ENCODE results near the gene VCL.

DNA sequence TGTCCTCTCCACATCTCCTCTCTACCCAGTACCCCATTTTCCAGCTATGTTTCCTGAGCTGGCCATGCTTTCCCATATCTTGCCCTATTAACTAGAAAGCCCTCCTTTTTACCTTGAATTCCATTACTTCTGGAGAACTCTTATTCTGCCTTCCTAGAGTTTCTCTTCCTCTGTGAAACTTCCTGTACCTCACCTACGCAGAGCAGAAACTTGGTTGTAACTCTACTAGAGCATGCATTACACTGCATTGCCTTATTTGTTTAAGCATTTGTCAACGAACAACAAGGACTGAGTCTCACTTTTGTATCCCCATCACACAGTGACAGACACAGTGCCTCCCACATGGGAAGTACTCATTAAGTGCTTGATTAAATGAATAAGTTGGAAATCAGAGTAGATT lies 36.4 kb downstream of the VCL start:
- TF ChIP-seq, protein P1, sequence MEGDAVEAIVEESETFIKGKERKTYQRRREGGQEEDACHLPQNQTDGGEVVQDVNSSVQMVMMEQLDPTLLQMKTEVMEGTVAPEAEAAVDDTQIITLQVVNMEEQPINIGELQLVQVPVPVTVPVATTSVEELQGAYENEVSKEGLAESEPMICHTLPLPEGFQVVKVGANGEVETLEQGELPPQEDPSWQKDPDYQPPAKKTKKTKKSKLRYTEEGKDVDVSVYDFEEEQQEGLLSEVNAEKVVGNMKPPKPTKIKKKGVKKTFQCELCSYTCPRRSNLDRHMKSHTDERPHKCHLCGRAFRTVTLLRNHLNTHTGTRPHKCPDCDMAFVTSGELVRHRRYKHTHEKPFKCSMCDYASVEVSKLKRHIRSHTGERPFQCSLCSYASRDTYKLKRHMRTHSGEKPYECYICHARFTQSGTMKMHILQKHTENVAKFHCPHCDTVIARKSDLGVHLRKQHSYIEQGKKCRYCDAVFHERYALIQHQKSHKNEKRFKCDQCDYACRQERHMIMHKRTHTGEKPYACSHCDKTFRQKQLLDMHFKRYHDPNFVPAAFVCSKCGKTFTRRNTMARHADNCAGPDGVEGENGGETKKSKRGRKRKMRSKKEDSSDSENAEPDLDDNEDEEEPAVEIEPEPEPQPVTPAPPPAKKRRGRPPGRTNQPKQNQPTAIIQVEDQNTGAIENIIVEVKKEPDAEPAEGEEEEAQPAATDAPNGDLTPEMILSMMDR (conservative IDR thresholded peaks at IDR 0.05 in 1 of 2, IDR thresholded peaks at IDR 0.05 in 1 of 2; ENCODE audit: low read depth in 1 of 2, low read length in 2 of 2), result no peak
- no peak for TF ChIP-seq EZH2 (IDR thresholded peaks at IDR 0.05; ENCODE audit: low read length, missing control alignments)
